Activated CD8-positive, alpha-beta memory T cell treated with anti-CD3 and anti-CD28 coated beads, Interleukin-2, amount 10 ng/mL, durations not matched to agents 7 days and 5 days (primary cell): Measurements from ENCODE around the gene TENM4. TPM values are rescaled to one million over a fixed set of nuclear protein-coding genes. Genes with fewer than 3 reads are reported as not detected.

ENCODE experiments used
- ATAC-seq: fragments of 150-1000 bp; cut with Tn5 transposase; one replicate; pipeline ENCODE4 v1.10.0; 2021; ENCODE audit warnings: moderate library complexity
- CTCF ChIA-PET: fragments of 350-600 bp; sonication (Branson Sonifier 250); formaldehyde crosslinking; loops from one replicate; lab custom pipeline; 2021; ENCODE audit warnings: antibody characterized with exemption; lab: Charles Lee
- DNase-seq: peaks from one replicate; pipeline ENCODE4 v3.0.0-alpha.2; 2020
- H3K27ac Mint-ChIP-seq: one replicate; pipeline ENCODE4 v1.8.0; 2021; ENCODE audit warnings: mild to moderate bottlenecking, mixed read lengths
- H3K27me3 Mint-ChIP-seq: one replicate; pipeline ENCODE4 v1.8.0; 2021; ENCODE audit warnings: mixed read lengths
- H3K36me3 Mint-ChIP-seq: one replicate; pipeline ENCODE4 v1.8.0; 2021; ENCODE audit warnings: mild to moderate bottlenecking, mixed read lengths
- H3K4me1 Mint-ChIP-seq: one replicate; pipeline ENCODE4 v1.8.0; 2021; ENCODE audit warnings: mixed read lengths
- H3K4me3 Mint-ChIP-seq: one replicate; pipeline ENCODE4 v1.8.0; 2021; ENCODE audit warnings: mild to moderate bottlenecking, moderate library complexity, mixed read lengths
- H3K9me3 Mint-ChIP-seq: one replicate; pipeline ENCODE4 v1.8.0; 2022; ENCODE audit warnings: low read depth, mixed read lengths
- total RNA-seq, 2 experiments: library from RNA; stranded (reverse); gene quantifications; one replicate each; pipeline ENCODE4 v1.2.3, GENCODE V29; 2021

Gene TENM4
- total RNA-seq, 2 experiments from 2014 or later: not detected

DNA sequence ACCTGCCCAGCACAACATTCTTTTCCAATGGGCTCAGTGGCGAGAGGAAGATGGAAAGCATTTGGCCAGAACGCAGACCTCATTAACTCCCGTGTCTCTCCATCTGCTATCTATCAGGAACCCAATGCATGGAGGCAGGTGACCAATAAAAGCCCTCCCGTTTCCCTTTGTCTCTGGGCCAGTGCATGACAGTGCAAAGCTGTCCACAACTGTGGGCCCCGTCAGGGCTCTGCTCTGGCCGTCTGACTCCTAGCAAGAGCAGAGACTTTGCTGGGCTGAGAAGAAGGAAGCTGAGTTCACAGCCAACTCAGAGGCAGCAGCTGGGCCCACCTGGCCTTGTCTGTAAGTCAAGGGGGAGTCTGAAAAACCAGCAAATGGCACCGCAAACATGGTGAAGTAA, 177.8 kb downstream of the TENM4 start:
- Mint-ChIP-seq H3K4me3 (no peak overlapping the region), H3K4me1 (no peaks in the 10 kb centered on the region), H3K9me3 (no peaks in the 10 kb centered on the region), H3K36me3 (no peaks in the 10 kb centered on the region), H3K27me3 (no peaks in the 10 kb centered on the region), H3K27ac (no peak overlapping the region)
- DNase-seq: no peak
- ATAC-seq: no peak
- CTCF ChIA-PET: no interaction called here

GRCh38 chr11:79262221-79262620, 178.6 kb downstream of the TENM4 start:
- H3K27me3 Mint-ChIP-seq: no peaks in the 10 kb centered on the region
- CTCF ChIA-PET: no interaction called here
- H3K36me3 Mint-ChIP-seq: no peaks in the 10 kb centered on the region
- H3K4me1 Mint-ChIP-seq: no peaks in the 10 kb centered on the region
- ATAC-seq (no peak), DNase-seq (no peak)
- H3K27ac Mint-ChIP-seq: no peak overlapping the region
- no peak overlapping the region for H3K4me3 Mint-ChIP-seq
- no peaks in the 10 kb centered on the region for H3K9me3 Mint-ChIP-seq

- no peak overlapping the region for H3K4me3 Mint-ChIP-seq
- CTCF ChIA-PET: no interaction called here
Measured at GRCh38 chr11:79261684-79262083, 179.1 kb downstream of the TENM4 start.

DNA sequence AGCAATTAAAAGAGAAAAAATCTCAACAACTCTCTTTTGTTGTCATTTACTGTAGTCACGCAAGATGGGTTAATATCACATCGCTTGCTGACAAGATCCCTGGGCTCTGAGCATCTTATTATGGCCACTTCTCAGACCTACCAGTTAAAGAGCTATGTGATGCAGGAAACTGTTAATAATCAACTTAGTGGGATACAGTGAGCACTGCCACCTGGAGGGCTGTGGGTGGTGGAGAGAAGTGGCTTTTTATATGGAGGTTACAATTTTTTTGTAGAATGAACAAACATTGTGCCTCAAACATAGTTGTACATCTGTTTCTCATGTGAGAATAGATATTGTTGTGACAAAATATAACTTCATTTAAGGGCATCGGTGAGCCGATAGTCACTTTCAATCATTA, 181.0 kb downstream of the TENM4 start:
- CTCF ChIA-PET: no interaction called here
- H3K9me3 Mint-ChIP-seq: no peaks in the 10 kb centered on the region
- no peaks in the 10 kb centered on the region for H3K36me3 Mint-ChIP-seq
- no peak overlapping the region for H3K27ac Mint-ChIP-seq
- DNase-seq: no peak
- H3K4me1 Mint-ChIP-seq: no peaks in the 10 kb centered on the region
- no peaks in the 10 kb centered on the region for H3K27me3 Mint-ChIP-seq
- ATAC-seq: no peak
- no peak overlapping the region for H3K4me3 Mint-ChIP-seq

More at GRCh38 chr11:79261684-79262083, 179.1 kb downstream of the TENM4 start:
- no peaks in the 10 kb centered on the region for H3K4me1 Mint-ChIP-seq
- no peaks in the 10 kb centered on the region for H3K9me3 Mint-ChIP-seq
- H3K27ac Mint-ChIP-seq: no peak overlapping the region
- DNase-seq (no peak), ATAC-seq (no peak)
- no peaks in the 10 kb centered on the region for H3K27me3 Mint-ChIP-seq
- no peaks in the 10 kb centered on the region for H3K36me3 Mint-ChIP-seq

DNA sequence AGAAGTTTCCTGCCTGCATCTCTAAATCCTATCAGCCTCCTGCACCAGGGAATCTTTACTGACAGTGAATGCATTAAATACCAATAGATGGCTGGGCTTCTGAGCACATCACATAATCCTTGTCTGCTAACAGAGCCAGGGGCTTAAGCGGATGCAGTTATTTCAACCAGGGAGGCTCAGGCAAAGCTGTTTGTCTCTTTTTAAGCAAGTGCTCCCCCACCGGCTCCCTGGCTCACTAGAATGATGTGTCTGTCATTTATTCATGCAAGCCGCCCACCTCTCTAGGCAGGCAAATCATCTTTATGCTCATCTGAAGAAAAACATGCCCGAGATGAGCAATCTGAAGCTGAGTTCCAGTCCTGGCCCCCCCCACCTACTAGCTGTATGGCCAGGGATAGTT, 182.3 kb downstream of the TENM4 start:
- H3K4me3 Mint-ChIP-seq: no peak overlapping the region
- CTCF ChIA-PET: no interaction called here
- ATAC-seq: no peak
- H3K27ac Mint-ChIP-seq: no peak overlapping the region
- no peaks in the 10 kb centered on the region for H3K36me3 Mint-ChIP-seq
- no peaks in the 10 kb centered on the region for H3K9me3 Mint-ChIP-seq
- H3K4me1 Mint-ChIP-seq: no peaks in the 10 kb centered on the region
- H3K27me3 Mint-ChIP-seq: no peaks in the 10 kb centered on the region
- no peak for DNase-seq

- Mint-ChIP-seq H3K36me3 (no peaks in the 10 kb centered on the region), H3K27ac (no peak overlapping the region), H3K9me3 (no peaks in the 10 kb centered on the region), H3K4me3 (no peak overlapping the region), H3K4me1 (no peaks in the 10 kb centered on the region), H3K27me3 (no peaks in the 10 kb centered on the region)
- CTCF ChIA-PET: no interaction called here
- DNase-seq: no peak
- ATAC-seq: no peak
Measured at GRCh38 chr11:79255965-79256364, 184.9 kb downstream of the TENM4 start.

DNA sequence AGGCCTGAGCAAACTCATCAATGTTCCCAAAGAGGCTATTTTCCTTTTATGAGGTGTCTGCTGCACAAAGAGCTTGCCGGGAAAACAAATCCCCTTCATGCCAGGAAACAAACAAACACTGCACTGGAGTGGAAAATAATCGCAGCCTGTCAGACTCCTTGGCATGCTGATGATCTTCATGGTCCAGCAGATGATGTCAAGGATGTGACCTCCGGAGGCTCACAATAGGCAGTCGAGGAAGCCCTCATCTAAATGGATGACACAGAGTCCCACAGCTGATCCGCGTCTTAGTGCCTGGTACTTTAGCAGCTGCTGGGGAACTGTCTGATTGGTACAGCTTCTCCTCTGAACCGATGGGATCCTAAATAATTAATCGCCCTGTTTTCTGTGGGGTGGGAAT, 187.6 kb downstream of the TENM4 start:
- CTCF ChIA-PET: no interaction called here
- ATAC-seq: no peak
- DNase-seq: no peak
- Mint-ChIP-seq H3K27ac (no peak overlapping the region), H3K36me3 (no peaks in the 10 kb centered on the region), H3K4me1 (no peaks in the 10 kb centered on the region), H3K4me3 (no peak overlapping the region), H3K27me3 (no peaks in the 10 kb centered on the region), H3K9me3 (no peaks in the 10 kb centered on the region)

GRCh38 chr11:79249295-79249993, 191.4 kb downstream of the TENM4 start:
- no peak for DNase-seq
- CTCF ChIA-PET: no interaction called here
- H3K27me3 Mint-ChIP-seq: no peaks in the 10 kb centered on the region
- ATAC-seq: no peak
- H3K36me3 Mint-ChIP-seq: no peaks in the 10 kb centered on the region
- no peaks in the 10 kb centered on the region for H3K9me3 Mint-ChIP-seq
- no peak overlapping the region for H3K4me3 Mint-ChIP-seq
- H3K27ac Mint-ChIP-seq: no peak overlapping the region
- H3K4me1 Mint-ChIP-seq: no peaks in the 10 kb centered on the region

- ATAC-seq (no peak), DNase-seq (no peak)
- no peaks in the 10 kb centered on the region for H3K4me1 Mint-ChIP-seq
- no peaks in the 10 kb centered on the region for H3K36me3 Mint-ChIP-seq
- no peak overlapping the region for H3K27ac Mint-ChIP-seq
- no peak overlapping the region for H3K4me3 Mint-ChIP-seq
- H3K27me3 Mint-ChIP-seq: no peaks in the 10 kb centered on the region
- CTCF ChIA-PET: no interaction called here
- no peaks in the 10 kb centered on the region for H3K9me3 Mint-ChIP-seq
Measured at GRCh38 chr11:79244798-79245197, 196.0 kb downstream of the TENM4 start.

DNA sequence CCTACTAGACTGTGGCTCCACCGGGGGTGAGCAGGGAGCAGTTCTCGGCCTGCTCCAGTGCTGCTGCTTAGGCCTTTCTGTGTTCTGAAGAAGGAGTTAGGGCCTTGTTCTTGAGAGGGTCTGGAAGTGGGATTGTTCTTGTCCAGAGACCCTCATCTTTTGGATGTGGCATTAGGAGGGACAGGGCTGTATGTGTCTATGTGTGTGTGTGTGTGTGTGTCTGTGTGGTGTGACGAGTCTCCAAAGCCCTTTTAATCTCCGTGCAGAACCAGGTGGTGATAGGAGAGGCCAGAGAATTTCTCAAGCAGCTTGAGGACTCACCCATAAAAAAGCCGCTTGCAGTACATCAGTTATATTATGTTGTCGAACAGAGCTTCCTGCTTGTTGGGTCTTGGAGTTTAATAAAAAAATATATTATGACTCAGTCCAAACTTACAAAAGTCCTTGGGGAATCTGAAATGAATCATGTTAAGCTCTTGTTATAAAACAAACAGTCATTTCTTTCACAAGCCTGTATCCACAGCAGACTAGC, 196.5 kb downstream of the TENM4 start:
- Mint-ChIP-seq H3K4me3 (no peak overlapping the region), H3K36me3 (no peaks in the 10 kb centered on the region), H3K4me1 (no peaks in the 10 kb centered on the region), H3K27me3 (no peaks in the 10 kb centered on the region), H3K27ac (no peak overlapping the region), H3K9me3 (no peaks in the 10 kb centered on the region)
- CTCF ChIA-PET: no interaction called here
- no peak for DNase-seq
- ATAC-seq: no peak

DNA sequence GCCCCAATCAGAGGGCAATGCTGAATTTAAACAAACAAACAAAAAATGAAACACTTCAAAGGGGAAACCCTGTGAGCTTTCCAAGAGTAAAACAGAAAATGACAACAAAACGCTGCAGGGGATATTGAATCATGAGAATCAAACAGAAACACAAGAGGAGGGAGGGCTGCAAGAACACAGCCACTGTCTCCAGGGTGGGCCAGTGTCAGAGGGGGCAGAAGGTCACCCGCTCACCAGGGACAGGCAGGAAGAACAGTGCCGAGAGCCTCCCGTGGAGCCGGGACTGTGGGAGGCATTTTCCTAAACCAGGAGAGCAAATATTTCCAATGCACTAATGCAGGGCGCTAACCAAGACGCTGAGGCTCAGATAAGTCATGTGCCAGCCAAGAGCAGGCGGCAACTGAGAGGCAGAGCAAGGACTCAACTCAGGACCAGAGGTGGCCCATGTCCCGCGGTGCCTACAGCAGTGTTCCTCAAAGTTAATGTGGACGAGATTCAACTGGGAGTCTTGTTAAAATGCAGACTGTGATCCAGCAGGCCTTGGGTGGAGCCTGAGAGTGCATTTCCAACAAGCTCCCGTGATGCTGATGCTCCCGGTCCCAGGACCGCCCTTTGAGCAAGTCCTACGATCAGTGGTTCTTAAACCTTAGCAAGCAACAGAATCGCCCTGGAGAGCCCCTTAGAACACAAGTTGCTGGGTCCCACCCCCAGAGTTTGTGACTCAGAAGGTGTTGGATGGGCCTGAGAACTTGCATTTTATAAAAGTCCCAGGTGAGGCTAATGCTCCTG, 197.2 kb downstream of the TENM4 start:
- ATAC-seq: no peak
- Mint-ChIP-seq H3K36me3 (no peaks in the 10 kb centered on the region), H3K27ac (no peak overlapping the region), H3K27me3 (no peaks in the 10 kb centered on the region), H3K4me3 (no peak overlapping the region), H3K9me3 (no peaks in the 10 kb centered on the region), H3K4me1 (no peaks in the 10 kb centered on the region)
- CTCF ChIA-PET: no interaction called here
- DNase-seq: no peak

- no peaks in the 10 kb centered on the region for H3K4me1 Mint-ChIP-seq
- no peaks in the 10 kb centered on the region for H3K9me3 Mint-ChIP-seq
- no peak for DNase-seq
- CTCF ChIA-PET: no interaction called here
- H3K4me3 Mint-ChIP-seq: no peak overlapping the region
- H3K36me3 Mint-ChIP-seq: no peaks in the 10 kb centered on the region
- no peak for ATAC-seq
- no peak overlapping the region for H3K27ac Mint-ChIP-seq
- no peaks in the 10 kb centered on the region for H3K27me3 Mint-ChIP-seq
Measured at GRCh38 chr11:79242616-79243015, 198.2 kb downstream of the TENM4 start.

DNA sequence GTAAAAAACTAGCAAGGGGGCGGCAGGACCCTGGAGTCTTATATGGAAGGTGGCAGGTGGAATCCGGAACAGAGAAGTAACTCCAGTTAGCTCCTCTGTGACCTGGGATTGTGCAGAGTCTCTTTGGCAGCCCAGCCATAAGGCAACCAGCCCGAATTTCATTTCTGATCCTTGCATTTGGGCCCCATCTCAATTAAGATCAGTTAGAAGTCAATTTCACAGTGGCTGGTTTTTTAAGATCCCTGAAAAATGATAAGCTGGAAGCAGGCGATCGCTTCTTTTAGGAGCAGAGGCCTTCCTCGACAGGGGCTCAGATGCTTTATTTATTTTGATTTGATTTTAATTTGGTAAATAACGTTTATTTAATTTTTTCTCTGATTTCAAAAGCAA, 199.0 kb downstream of the TENM4 start:
- H3K9me3 Mint-ChIP-seq: no peaks in the 10 kb centered on the region
- no peaks in the 10 kb centered on the region for H3K27me3 Mint-ChIP-seq
- no peaks in the 10 kb centered on the region for H3K36me3 Mint-ChIP-seq
- no peak for DNase-seq
- no peak overlapping the region for H3K27ac Mint-ChIP-seq
- H3K4me1 Mint-ChIP-seq: no peaks in the 10 kb centered on the region
- no peak for ATAC-seq
- H3K4me3 Mint-ChIP-seq: no peak overlapping the region
- CTCF ChIA-PET: no interaction called here

- Mint-ChIP-seq H3K36me3 (no peaks in the 10 kb centered on the region), H3K9me3 (no peaks in the 10 kb centered on the region), H3K27ac (no peak overlapping the region), H3K27me3 (no peaks in the 10 kb centered on the region), H3K4me1 (no peaks in the 10 kb centered on the region), H3K4me3 (no peak overlapping the region)
- DNase-seq: no peak
- no peak for ATAC-seq
- CTCF ChIA-PET: no interaction called here
Measured at GRCh38 chr11:79241205-79241851, 199.5 kb downstream of the TENM4 start.
